Gastroesophageal sphincter (tissue), 4 donors: ENCODE measurements around the gene CSNK2A1. TPM values are rescaled to one million over a fixed set of nuclear protein-coding genes. Genes with fewer than 3 reads are reported as not detected.

ENCODE experiments used
- ATAC-seq: fragments of 150-250 bp; one replicate; pipeline ENCODE4 v1.9.1; 2016; ENCODE audit warnings: mild to moderate bottlenecking, moderate library complexity
- H3K27ac ChIP-seq, 4 donors: fragments of 200-600 bp; sonication (generic) in 3 of 4; 1 replicate in 3 of 4; 2 replicates in 1 of 4; pipeline ENCODE4 v1.5.1; 2016 to 2019
- H3K27me3 ChIP-seq: fragments of 200-600 bp; sonication (generic); one replicate; pipeline ENCODE4 v1.5.1; 2019
- H3K36me3 ChIP-seq, 2 donors: fragments of 200-600 bp; sonication (generic); one replicate each; pipeline ENCODE4 v1.5.1; 2019; ENCODE audit warnings: control low read depth in 1 of 2
- H3K4me1 ChIP-seq, 3 donors: fragments of 200-600 bp; sonication (generic); 1 replicate in 2 of 3; 2 replicates in 1 of 3; pipeline ENCODE4 v1.5.1; 2016 to 2019; ENCODE audit warnings: control low read depth in 2 of 3
- H3K4me3 ChIP-seq, 2 donors: fragments of 200-600 bp; sonication (generic); one replicate each; pipeline ENCODE4 v1.5.1; 2019; ENCODE audit warnings: mild to moderate bottlenecking in 1 of 2, moderate library complexity in 1 of 2
- H3K9me3 ChIP-seq, 3 donors: fragments of 200-600 bp; sonication (generic); one replicate each; pipeline ENCODE4 v1.5.1; 2017 to 2019; ENCODE audit warnings: control low read depth in 2 of 3
- CTCF ChIP-seq, 4 experiments: fragments of 200-600 bp in 2 of 4; fragments of 450-650 bp in 2 of 4; sonication (generic) in 1 of 4; IDR thresholded peaks; one replicate each; pipeline ENCODE4 v1.5.1; 2017 to 2019; ENCODE audit warnings: antibody characterized with exemption in 4 of 4, mild to moderate bottlenecking in 2 of 4, moderate library complexity in 2 of 4
- EP300 ChIP-seq: sonication (generic); formaldehyde crosslinking; IDR thresholded peaks from one replicate; pipeline ENCODE4 v1.6.1; 2017; ENCODE audit warnings: antibody characterized with exemption, mild to moderate bottlenecking
- POLR2A ChIP-seq, 2 donors: fragments of 450-650 bp; IDR thresholded peaks; one replicate each; pipeline ENCODE4 v1.6.1; 2017; ENCODE audit warnings: antibody characterized with exemption in 2 of 2, mild to moderate bottlenecking in 2 of 2, moderate library complexity in 1 of 2
- POLR2AphosphoS5 ChIP-seq: sonication (generic); formaldehyde crosslinking; IDR thresholded peaks from one replicate; pipeline ENCODE4 v1.6.1; 2017; ENCODE audit warnings: antibody characterized with exemption
- WGBS, 2 donors: methylation state at CpG; one replicate each; pipeline ENCODE4 v1.1.5; 2018; ENCODE audit warnings: low coverage in 1 of 2; 5-methylcytosine and 5-hydroxymethylcytosine counted together
- total RNA-seq, 4 donors: library from RNA; depleted of rRNA; stranded (reverse); fragments of >200 nt; gene quantifications; one replicate each; pipeline ENCODE4 v1.1.0, GENCODE V29; 2016

Gene CSNK2A1
- total RNA-seq, 4 donors from 2014 or later, result 69.1 to 109 (median 92.2) TPM

DNA sequence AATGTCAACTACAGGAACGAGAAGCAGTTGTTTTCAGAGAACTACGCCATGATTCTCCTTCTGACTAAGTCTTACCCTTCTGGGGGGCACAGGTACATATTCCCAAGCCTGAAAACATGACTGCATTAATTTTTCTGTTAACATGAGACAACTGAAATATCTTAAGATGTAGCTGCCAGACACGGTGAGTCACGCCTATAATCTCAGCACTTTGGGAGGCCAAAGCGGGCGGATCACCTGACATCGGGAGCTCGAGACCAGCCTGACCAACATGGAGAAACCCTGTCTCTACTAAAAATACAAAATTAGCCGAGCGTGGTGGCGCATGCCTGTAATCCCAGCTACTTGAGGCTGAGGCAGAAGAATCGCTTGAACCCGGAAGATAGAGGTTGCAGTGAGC is 103.0 kb downstream of the CSNK2A1 start:
- Histone ChIP-seq H3K4me1 (peaks cover 0 to 30% (median under 1%) of the 10 kb centered on the region in 3 donors), H3K4me3 (no peak overlapping the region), H3K9me3 (no peaks in the 10 kb centered on the region), H3K27me3 (no peaks in the 10 kb centered on the region), H3K36me3 (peaks cover 0 to 100% of the 10 kb centered on the region in 2 donors), H3K27ac (no peak overlapping the region)
- no peak for ATAC-seq
- TF ChIP-seq CTCF (IDR thresholded peaks at IDR 0.05) (no peak), POLR2AphosphoS5 (no peak), EP300 (no peak), POLR2A (IDR thresholded peaks at IDR 0.05) (no peak)
- WGBS, 2 donors, result 76% methylated on average over 6 of the region's 13 CpGs; no CpG with 5 or more reads in 1 of the 2 donors

GRCh38 chr20:440148-440547 is 103.4 kb downstream of the CSNK2A1 start:
- H3K9me3 ChIP-seq, result no peaks in the 10 kb centered on the region
- no peak overlapping the region for H3K4me3 ChIP-seq
- peaks cover 0 to 100% of the 10 kb centered on the region in 2 donors for H3K36me3 ChIP-seq
- H3K4me1 ChIP-seq, result peaks cover 0 to 25% (median 0%) of the 10 kb centered on the region in 3 donors
- ATAC-seq, result no peak
- TF ChIP-seq EP300, result no peak
- TF ChIP-seq POLR2A (IDR thresholded peaks at IDR 0.05), result no peak
- no peak for TF ChIP-seq POLR2AphosphoS5
- TF ChIP-seq CTCF (IDR thresholded peaks at IDR 0.05), result no peak
- H3K27me3 ChIP-seq, result no peaks in the 10 kb centered on the region
- H3K27ac ChIP-seq, result no peak overlapping the region
- 90 to 97% methylated on average over 5 to 7 of the region's 7 CpGs for WGBS, 2 donors

- TF ChIP-seq CTCF (IDR thresholded peaks at IDR 0.05) (no peak), POLR2A (IDR thresholded peaks at IDR 0.05) (no peak), EP300 (no peak), POLR2AphosphoS5 (no peak)
- Histone ChIP-seq H3K4me3 (no peak overlapping the region), H3K36me3 (peaks cover 0 to 100% of the 10 kb centered on the region in 2 donors), H3K9me3 (no peaks in the 10 kb centered on the region), H3K27ac (no peak overlapping the region), H3K27me3 (no peaks in the 10 kb centered on the region), H3K4me1 (peaks cover 0 to 12% (median 0%) of the 10 kb centered on the region in 3 donors)
- WGBS, 2 donors, result 56 to 67% methylated on average over 3 to 7 of the region's 18 CpGs
- peak; percentile 7 for ATAC-seq
Observed at GRCh38 chr20:438571-439469, 104.8 kb downstream of the CSNK2A1 start.

GRCh38 chr20:437787-438486 is 105.7 kb downstream of the CSNK2A1 start:
- Histone ChIP-seq H3K27me3 (no peaks in the 10 kb centered on the region), H3K9me3 (no peaks in the 10 kb centered on the region), H3K36me3 (peaks cover 0 to 99% of the 10 kb centered on the region in 2 donors), H3K27ac (no peak overlapping the region), H3K4me3 (no peak overlapping the region), H3K4me1 (peaks cover 0 to 11% (median 0%) of the 10 kb centered on the region in 3 donors)
- ATAC-seq, result no peak
- 65 to 76% methylated on average over 4 to 5 of the region's 6 CpGs for WGBS, 2 donors
- no peak for TF ChIP-seq POLR2A (IDR thresholded peaks at IDR 0.05)

DNA sequence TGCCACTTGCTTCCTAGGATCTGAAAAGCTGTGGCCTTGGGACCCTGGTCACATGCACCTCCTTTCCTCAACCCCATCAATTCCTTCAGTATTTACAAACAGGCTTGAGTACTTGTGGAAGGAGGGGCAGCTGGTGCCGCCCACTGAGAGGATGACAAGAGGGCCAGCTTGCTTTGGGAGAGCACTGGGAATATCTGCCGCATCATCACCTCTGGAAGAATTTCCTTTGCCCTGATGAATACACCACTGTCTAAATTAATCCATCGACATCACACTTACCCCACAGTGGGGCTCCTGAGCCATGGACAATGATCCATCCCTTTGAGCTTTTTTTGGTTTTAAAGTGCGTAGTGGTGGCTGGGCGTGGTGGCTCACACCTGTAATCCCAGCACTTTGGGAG is 107.1 kb downstream of the CSNK2A1 start:
- TF ChIP-seq POLR2A (IDR thresholded peaks at IDR 0.05), result no peak
- TF ChIP-seq EP300, result no peak
- TF ChIP-seq POLR2AphosphoS5, result no peak
- no peak for TF ChIP-seq CTCF (IDR thresholded peaks at IDR 0.05)
- H3K27me3 ChIP-seq, result no peaks in the 10 kb centered on the region
- H3K9me3 ChIP-seq, result no peaks in the 10 kb centered on the region
- 94% methylated on average over 5 of the region's 5 CpGs; no CpG with 5 or more reads in 1 of the 2 donors for WGBS, 2 donors
- peaks cover 0 to 11% (median 0%) of the 10 kb centered on the region in 3 donors for H3K4me1 ChIP-seq
- no peak for ATAC-seq
- H3K36me3 ChIP-seq, result peaks cover 0 to 99% of the 10 kb centered on the region in 2 donors
- H3K4me3 ChIP-seq, result no peak overlapping the region
- no peak overlapping the region for H3K27ac ChIP-seq
